K562 (cell line): ENCODE data around the gene MPL. TPM values are rescaled to one million over a fixed set of nuclear protein-coding genes. Genes with fewer than 3 reads are reported as not detected.
A peak's percentile ranks its signal among the peaks of the same experiment; 100 is the strongest.

Source experiments
- ATAC-seq: fragments of 200-7000 bp; cut with Tn5 transposase; 3 replicates; pipeline ENCODE4 v1.9.1; 2020; ENCODE audit warnings: moderate library complexity
- BruUV-seq: library from RNA; stranded (reverse); fragments of 400-500 nt; replicated peaks from 2 replicates; lab custom pipeline; 2021; lab: Mats Ljungman, UMichigan
- CTCF ChIA-PET: fragments of 300-600 bp; formaldehyde crosslinking; extraction: SDS; loops from one replicate; lab custom pipeline; 2021; ENCODE audit warnings: low intra/inter-chr PET ratio; lab: Yijun Ruan, JAX
- POLR2A ChIA-PET: fragments of 300-600, 350-650 bp; sonication (Branson Sonifier 250); formaldehyde crosslinking; extraction: SDS; loops from one replicate; lab custom pipeline; 2021; ENCODE audit warnings: antibody characterized with exemption, inconsistent platforms; lab: Yijun Ruan, JAX
- DNase-seq, 4 experiments: peaks; one replicate each; pipeline versions ENCODE4 v3.0.0 to v3.0.0-alpha.2; 2011 to 2018; ENCODE audit warnings: low spot score in 3 of 4, mixed read lengths in 3 of 4; ENCODE audit errors: extremely low read depth in 1 of 4
- FAIRE-seq: peaks from 2 replicates; lab custom pipeline; 2011; peaks lifted over from hg19 to GRCh38; lab: Jason Lieb, UNC
- H2AFZ ChIP-seq: 2 replicates; pipeline ENCODE4 v1.6.0; 2011; ENCODE audit warnings: low read depth, low read length, control low read depth, inconsistent platforms
- H3K27ac ChIP-seq: fragments of 200-600 bp; 3 replicates; pipeline ENCODE4 v1.8.0; 2011; ENCODE audit warnings: low read depth, mild to moderate bottlenecking, control low read depth, inconsistent platforms, low read length, moderate library complexity, mixed read lengths; ENCODE audit errors: extremely low read depth
- H3K27me3 ChIP-seq, 2 experiments: fragments of 300-600 bp in 1 of 2; 2 replicates in 1 of 2; 3 replicates in 1 of 2; pipeline versions ENCODE4 v1.6.0 to v1.8.0; 2011; ENCODE audit warnings: inconsistent platforms in 2 of 2, low read length in 2 of 2, mild to moderate bottlenecking in 1 of 2, mixed read lengths in 1 of 2, moderate library complexity in 1 of 2; ENCODE audit not compliant: control insufficient read depth in 2 of 2, insufficient read depth in 2 of 2
- H3K36me3 ChIP-seq: fragments of 300-600 bp; 3 replicates; pipeline ENCODE4 v1.8.0; 2011; ENCODE audit warnings: mild to moderate bottlenecking, low read length, inconsistent platforms; ENCODE audit not compliant: control insufficient read depth, insufficient read depth
- H3K4me1 ChIP-seq, 2 experiments: fragments of 200-600 bp in 1 of 2; replicated peaks in 1 of 2; 2 replicates in 1 of 2; 3 replicates in 1 of 2; pipeline versions ENCODE4 v1.5.1 to v1.8.0; 2011; ENCODE audit warnings: inconsistent platforms in 2 of 2, low read length in 2 of 2, mild to moderate bottlenecking in 1 of 2, mixed read lengths in 1 of 2, moderate library complexity in 1 of 2; ENCODE audit not compliant: control insufficient read depth in 2 of 2, insufficient read depth in 2 of 2
- H3K4me2 ChIP-seq: 2 replicates; pipeline ENCODE4 v1.6.1; 2011; ENCODE audit warnings: low read length, control low read depth, inconsistent platforms, mixed read lengths; ENCODE audit not compliant: insufficient read depth
- H3K4me3 ChIP-seq: fragments of 200-600 bp; sonication (generic), shearing (Covaris generic); 2 replicates; pipeline ENCODE4 v1.5.1; 2016; ENCODE audit warnings: control low read depth, inconsistent platforms
- H3K79me2 ChIP-seq: fragments of 200-600 bp; 3 replicates; pipeline ENCODE4 v1.8.0; 2011; ENCODE audit warnings: low read length, inconsistent platforms; ENCODE audit not compliant: control insufficient read depth, insufficient read depth
- H3K9ac ChIP-seq, 2 experiments: 2 replicates each; pipeline versions ENCODE4 v1.6.0 to v1.6.1; 2011; ENCODE audit warnings: low read depth in 2 of 2, low read length in 2 of 2, control low read depth in 1 of 2, inconsistent platforms in 1 of 2, mild to moderate bottlenecking in 1 of 2, mixed read lengths in 1 of 2; ENCODE audit not compliant: insufficient read depth in 1 of 2
- H3K9me1 ChIP-seq: one replicate; pipeline ENCODE4 v1.6.0; 2011; ENCODE audit warnings: inconsistent platforms, mild to moderate bottlenecking, low read length, moderate library complexity; ENCODE audit not compliant: control insufficient read depth, insufficient read depth
- H3K9me3 ChIP-seq: replicated peaks from 2 replicates; pipeline ENCODE4 v1.5.1; 2011; ENCODE audit warnings: low read depth, low read length, inconsistent platforms; ENCODE audit not compliant: control insufficient read depth, insufficient read depth
- H4K20me1 ChIP-seq: replicated peaks from 2 replicates; pipeline ENCODE4 v1.6.1; 2011; ENCODE audit warnings: low read length, inconsistent platforms, mixed read lengths; ENCODE audit not compliant: control insufficient read depth, insufficient read depth
- ZNF197 ChIP-seq: fragments of 200-800 bp; sonication (Bioruptor generic); IDR thresholded peaks from 2 replicates; pipeline ENCODE4 v1.6.1; 2016; ENCODE audit warnings: low read depth, missing genetic modification characterization, missing compliant biosample characterization
- WGBS: fragments of 100-300 bp; shearing (Covaris generic); methylation state at CpG from one replicate; pipeline ENCODE4 v1.1.6; 2016; ENCODE audit warnings: low coverage, mixed read lengths; ENCODE audit not compliant: insufficient coverage; ENCODE audit errors: missing lambda C conversion rate; 5-methylcytosine and 5-hydroxymethylcytosine counted together
- in situ Hi-C: fragments of 300-500 bp; cut with MboI; formaldehyde crosslinking; loops from 4 replicates; pipeline ENCODE4 v1.15.0; 2018; ENCODE audit warnings: inconsistent platforms, mixed read lengths
- intact Hi-C: fragments of 100-400 bp; cut with micrococcal nuclease; formaldehyde crosslinking; loops from 2 replicates; pipeline ENCODE4 v1.14.2; 2022
- polyA plus RNA-seq, 8 experiments: library from polyadenylated mRNA; depleted of rRNA in 4 of 8; stranded (reverse) in 5 of 8; unstranded in 3 of 8; fragments of >200 nt; fragmentation: Nextera tagmentation in 2 of 8; fragmentation: Illumina TruSeq in 1 of 8; extraction: Ambion mirVana in 2 of 8; extraction: Trizol in 1 of 8; gene quantifications; 2 replicates each; pipeline versions ENCODE4 v1.2.1 to v1.2.3, GENCODE V29; 2011 to 2014; ENCODE audit warnings: inconsistent platforms in 1 of 8, missing spikeins in 1 of 8
- total RNA-seq, 7 experiments: library from RNA; depleted of rRNA in 6 of 7; stranded (reverse); fragments of >200 nt in 6 of 7; fragmentation: Illumina TruSeq in 2 of 7; extraction: Trizol in 2 of 7; gene quantifications; 2 replicates each; pipeline versions ENCODE4 v1.2.1 to v1.2.3, GENCODE V29; 2011 to 2021; ENCODE audit warnings: low replicate concordance in 1 of 7
- TF ChIP-seq, protein P1 (sequence below), 3 experiments: IDR thresholded peaks in 2 of 3; conservative IDR thresholded peaks in 1 of 3; 2 replicates each; pipeline ENCODE4 v1.5.1; 2011 to 2012; ENCODE audit warnings: low read length in 3 of 3, mild to moderate bottlenecking in 3 of 3, control low read depth in 2 of 3, improper control_type of control experiment in 1 of 3, inconsistent platforms in 1 of 3, low read depth in 1 of 3, mixed read lengths in 1 of 3, moderate library complexity in 1 of 3; ENCODE audit not compliant: insufficient read depth in 2 of 3

MPL gene
- total and polyA plus RNA-seq, 9 of the 15 experiments (the other 6 are each of a cell fraction or from before 2014, with no cell fraction given) = not detected

- CTCF ChIA-PET = no interaction called here
Observed at GRCh38 chr1:43308635-43309404, 28.8 kb upstream of the MPL start.

More at GRCh38 chr1:43308635-43309404, 28.8 kb upstream of the MPL start:
- Histone ChIP-seq H3K4me3 (no peak overlapping the region), H3K4me1 (peaks cover 4 to 29% of the 10 kb centered on the region in 2 experiments; a peak in 4 of 5 replicates), H3K27me3 (peaks cover 20 to 83% of the 10 kb centered on the region in 2 experiments), H3K36me3 (no peaks in the 10 kb centered on the region), H2AFZ (no peak overlapping the region), H3K27ac (no peak overlapping the region), H3K9me1 (no peaks in the 10 kb centered on the region), H3K9me3 (0 out of 2 replicates have a peak, but pooled peaks cover 2% of the 10 kb centered on the region)
- peak; percentile 66 for ATAC-seq
- no TSS peak for BruUV-seq
- POLR2A ChIA-PET = interaction anchor here (0.6 to 0.8 kb wide), 2 partner anchors 21 to 70 kb away, joined by 3 read pairs; no protein-coding TSS in a partner anchor
- intact Hi-C loops = no loop called here
- TF ChIP-seq, protein P1, sequence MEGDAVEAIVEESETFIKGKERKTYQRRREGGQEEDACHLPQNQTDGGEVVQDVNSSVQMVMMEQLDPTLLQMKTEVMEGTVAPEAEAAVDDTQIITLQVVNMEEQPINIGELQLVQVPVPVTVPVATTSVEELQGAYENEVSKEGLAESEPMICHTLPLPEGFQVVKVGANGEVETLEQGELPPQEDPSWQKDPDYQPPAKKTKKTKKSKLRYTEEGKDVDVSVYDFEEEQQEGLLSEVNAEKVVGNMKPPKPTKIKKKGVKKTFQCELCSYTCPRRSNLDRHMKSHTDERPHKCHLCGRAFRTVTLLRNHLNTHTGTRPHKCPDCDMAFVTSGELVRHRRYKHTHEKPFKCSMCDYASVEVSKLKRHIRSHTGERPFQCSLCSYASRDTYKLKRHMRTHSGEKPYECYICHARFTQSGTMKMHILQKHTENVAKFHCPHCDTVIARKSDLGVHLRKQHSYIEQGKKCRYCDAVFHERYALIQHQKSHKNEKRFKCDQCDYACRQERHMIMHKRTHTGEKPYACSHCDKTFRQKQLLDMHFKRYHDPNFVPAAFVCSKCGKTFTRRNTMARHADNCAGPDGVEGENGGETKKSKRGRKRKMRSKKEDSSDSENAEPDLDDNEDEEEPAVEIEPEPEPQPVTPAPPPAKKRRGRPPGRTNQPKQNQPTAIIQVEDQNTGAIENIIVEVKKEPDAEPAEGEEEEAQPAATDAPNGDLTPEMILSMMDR (IDR thresholded peaks at IDR 0.05 in 2 of 3, conservative IDR thresholded peaks at IDR 0.05 in 1 of 3; ENCODE audit: insufficient read depth in 2 of 3, low read depth in 1 of 3, low read length in 3 of 3) = peak; percentile 24 to 43 (median 33); a peak in 3 of 6 replicates
- TF ChIP-seq ZNF197 (CRISPR knock-in tag) = no peak
- TF ChIP-seq, all 486 proteins: peak for 1
- in situ Hi-C loops = no loop called here
- 23% methylated on average over 20 of the region's 20 CpGs for WGBS
- Histone ChIP-seq H3K79me2 (no peaks in the 10 kb centered on the region), H4K20me1 (no peaks in the 10 kb centered on the region; the same call in 1 of the 2 replicates), H3K9ac (no peak overlapping the region), H3K4me2 (no peak overlapping the region)
- FAIRE-seq = peak; percentile 11
- peak in 1 of 4 experiments; percentile 22 for DNase-seq
